ENCODE results near the gene SLC8B1.
A peak's percentile ranks its signal among the peaks of the same experiment; 100 is the strongest.

Gene SLC8B1

GRCh38 chr12:113318900-113319628 is 15.8 kb downstream of the SLC8B1 start:
- DNase-seq, result no peak

- DNase-seq, result no peak
These were observed 16.8 kb downstream of the SLC8B1 start for GRCh38 chr12:113318046-113318656.

GRCh38 chr12:113317122-113317521 is 17.8 kb downstream of the SLC8B1 start:
- DNase-seq, result no peak

- DNase-seq, result no peak
These were observed 18.8 kb downstream of the SLC8B1 start for GRCh38 chr12:113316155-113316554.

GRCh38 chr12:113315358-113315757 is 19.6 kb downstream of the SLC8B1 start:
- no peak for DNase-seq

- DNase-seq, result no peak
These were observed 20.8 kb downstream of the SLC8B1 start for GRCh38 chr12:113314121-113314529.

GRCh38 chr12:113310489-113310888 is 24.4 kb downstream of the SLC8B1 start:
- DNase-seq, result no peak

- DNase-seq, result no peak
These were observed 28.5 kb downstream of the SLC8B1 start for GRCh38 chr12:113306382-113306781.

- no peak for DNase-seq
These were observed 29.5 kb downstream of the SLC8B1 start for GRCh38 chr12:113305281-113305856.

GRCh38 chr12:113302886-113303640 is 31.8 kb downstream of the SLC8B1 start:
- DNase-seq, result no peak

- no peak for DNase-seq
These were observed 32.4 kb downstream of the SLC8B1 start for GRCh38 chr12:113302466-113302865.

GRCh38 chr12:113301811-113302210 is 33.1 kb downstream of the SLC8B1 start:
- DNase-seq, result no peak

GRCh38 chr12:113299619-113300237 is 35.2 kb downstream of the SLC8B1 start:
- peak; percentile 65 for DNase-seq

GRCh38 chr12:113298861-113299545 is 35.9 kb downstream of the SLC8B1 start:
- peak; percentile 22 for DNase-seq

- DNase-seq, result no peak
These were observed 36.5 kb downstream of the SLC8B1 start for GRCh38 chr12:113298472-113298817.

- DNase-seq, result no peak
These were observed 37.1 kb downstream of the SLC8B1 start for GRCh38 chr12:113297621-113298471.

- DNase-seq, result no peak
These were observed 37.7 kb downstream of the SLC8B1 start for GRCh38 chr12:113297214-113297587.

- no peak for DNase-seq
These were observed 38.2 kb downstream of the SLC8B1 start for GRCh38 chr12:113296557-113297213.

GRCh38 chr12:113295886-113296556 is 38.9 kb downstream of the SLC8B1 start:
- DNase-seq, result no peak

GRCh38 chr12:113293100-113293499 is 41.8 kb downstream of the SLC8B1 start:
- no peak for DNase-seq

- no peak for DNase-seq
These were observed 42.4 kb downstream of the SLC8B1 start for GRCh38 chr12:113292547-113292946.

All from DMS79 treated with DMSO at 0.1 percent for 48 hours (cell line).